Muscle of leg (tissue), 11 donors: ENCODE data around the gene EPX. TPM values are rescaled to one million over a fixed set of nuclear protein-coding genes. Genes with fewer than 3 reads are reported as not detected.
A peak's percentile ranks its signal among the peaks of the same experiment; 100 is the strongest.

ENCODE experiments used
- DNase-seq: peaks from one replicate; pipeline ENCODE4 v3.0.0; 2013
- H3K27ac ChIP-seq: one replicate; pipeline ENCODE4 v1.5.1; 2013; ENCODE audit warnings: mild to moderate bottlenecking, low read length, control low read depth
- H3K27me3 ChIP-seq: one replicate; pipeline ENCODE4 v1.6.1; 2013; ENCODE audit warnings: low read length; ENCODE audit not compliant: control insufficient read depth, insufficient read depth
- H3K36me3 ChIP-seq: one replicate; pipeline ENCODE4 v1.6.1; 2013; ENCODE audit warnings: low read length; ENCODE audit not compliant: control insufficient read depth, insufficient read depth
- H3K4me1 ChIP-seq: one replicate; pipeline ENCODE4 v1.6.1; 2013; ENCODE audit warnings: low read length; ENCODE audit not compliant: control insufficient read depth, insufficient read depth
- H3K4me3 ChIP-seq: one replicate; pipeline ENCODE4 v1.5.1; 2013; ENCODE audit warnings: low read length, control low read depth
- H3K9me3 ChIP-seq: replicated peaks from 2 replicates; pipeline ENCODE4 v1.6.1; 2013; ENCODE audit warnings: low read depth, low read length; ENCODE audit not compliant: control insufficient read depth
- WGBS: methylation state at CpG from one replicate; pipeline ENCODE4 v1.1.5; 2013; ENCODE audit warnings: missing lambda C conversion rate; ENCODE audit not compliant: insufficient coverage; 5-methylcytosine and 5-hydroxymethylcytosine counted together
- polyA plus RNA-seq, 8 donors: library from polyadenylated mRNA; unstranded; fragments of 120-200 nt; gene quantifications; one replicate each; pipeline versions ENCODE4 v1.2.1 to v1.2.3, GENCODE V29; 2013; ENCODE audit warnings: inconsistent platforms in 1 of 8, low replicate concordance in 1 of 8; ENCODE audit not compliant: insufficient read length in 8 of 8, insufficient read depth in 1 of 8
- total RNA-seq: library from RNA; stranded (reverse); fragments of 120-200 nt; gene quantifications from one replicate; pipeline ENCODE4 v1.2.4, GENCODE V29; 2013

EPX gene
- total and polyA plus RNA-seq, 9 donors = 0.09 to 1.0 (median 0.35) TPM

- Histone ChIP-seq H3K4me1 (no peaks in the 10 kb centered on the region), H3K9me3 (no peaks in the 10 kb centered on the region), H3K27me3 (no peaks in the 10 kb centered on the region), H3K4me3 (no peak overlapping the region), H3K27ac (no peak overlapping the region), H3K36me3 (no peaks in the 10 kb centered on the region)
- WGBS = 42% methylated on average over 14 of the region's 14 CpGs
- peak; percentile 22 for DNase-seq
These were observed 7.6 kb downstream of the EPX start for GRCh38 chr17:58200024-58200633.

- H3K9me3 ChIP-seq = no peaks in the 10 kb centered on the region
- DNase-seq = no peak
These were observed 10.3 kb downstream of the EPX start for GRCh38 chr17:58202859-58203258.

GRCh38 chr17:58204796-58205195 lies 12.3 kb downstream of the EPX start:
- Histone ChIP-seq H3K27me3 (no peaks in the 10 kb centered on the region), H3K9me3 (no peaks in the 10 kb centered on the region), H3K4me3 (no peak overlapping the region), H3K27ac (no peak overlapping the region), H3K36me3 (peaks cover 40% of the 10 kb centered on the region), H3K4me1 (no peaks in the 10 kb centered on the region)
- 58% methylated on average over 3 of the region's 5 CpGs for WGBS
- no peak for DNase-seq

More at GRCh38 chr17:58202859-58203258, 10.3 kb downstream of the EPX start:
- Histone ChIP-seq H3K27ac (no peak overlapping the region), H3K4me3 (no peak overlapping the region), H3K4me1 (no peaks in the 10 kb centered on the region), H3K36me3 (peaks cover 26% of the 10 kb centered on the region), H3K27me3 (no peaks in the 10 kb centered on the region)
- 70% methylated on average over 5 of the region's 7 CpGs for WGBS

GRCh38 chr17:58205936-58206335 lies 13.4 kb downstream of the EPX start:
- no peaks in the 10 kb centered on the region for H3K9me3 ChIP-seq
- H3K4me3 ChIP-seq = no peak overlapping the region
- H3K27me3 ChIP-seq = no peaks in the 10 kb centered on the region
- H3K4me1 ChIP-seq = no peaks in the 10 kb centered on the region
- peaks cover 51% of the 10 kb centered on the region for H3K36me3 ChIP-seq
- no peak overlapping the region for H3K27ac ChIP-seq
- WGBS = 88% methylated on average over 6 of the region's 11 CpGs
- DNase-seq = no peak

- 87% methylated on average over 3 of the region's 3 CpGs for WGBS
- no peaks in the 10 kb centered on the region for H3K9me3 ChIP-seq
These were observed 14.9 kb downstream of the EPX start for GRCh38 chr17:58207451-58207850.

GRCh38 chr17:58208344-58208743 lies 15.8 kb downstream of the EPX start:
- WGBS = 93% methylated on average over 2 of the region's 5 CpGs
- Histone ChIP-seq H3K4me1 (no peaks in the 10 kb centered on the region), H3K4me3 (no peak overlapping the region), H3K36me3 (peaks cover 62% of the 10 kb centered on the region), H3K27ac (no peak overlapping the region), H3K9me3 (no peaks in the 10 kb centered on the region), H3K27me3 (no peaks in the 10 kb centered on the region)
- no peak for DNase-seq

More at GRCh38 chr17:58207451-58207850, 14.9 kb downstream of the EPX start:
- H3K36me3 ChIP-seq = peaks cover 54% of the 10 kb centered on the region
- no peak overlapping the region for H3K4me3 ChIP-seq
- no peak for DNase-seq
- H3K27ac ChIP-seq = no peak overlapping the region
- no peaks in the 10 kb centered on the region for H3K27me3 ChIP-seq
- H3K4me1 ChIP-seq = no peaks in the 10 kb centered on the region

GRCh38 chr17:58210922-58211321 lies 18.4 kb downstream of the EPX start:
- WGBS = no CpG with 5 or more reads among the region's 5 CpGs
- DNase-seq = no peak
- no peaks in the 10 kb centered on the region for H3K9me3 ChIP-seq

GRCh38 chr17:58215685-58216084 lies 23.2 kb downstream of the EPX start:
- Histone ChIP-seq H3K4me1 (peaks cover 9% of the 10 kb centered on the region), H3K27ac (no peak overlapping the region), H3K27me3 (no peaks in the 10 kb centered on the region), H3K9me3 (no peaks in the 10 kb centered on the region), H3K36me3 (peaks cover 26% of the 10 kb centered on the region), H3K4me3 (no peak overlapping the region)
- DNase-seq = no peak

More at GRCh38 chr17:58210922-58211321, 18.4 kb downstream of the EPX start:
- no peaks in the 10 kb centered on the region for H3K4me1 ChIP-seq
- H3K27ac ChIP-seq = no peak overlapping the region
- H3K27me3 ChIP-seq = no peaks in the 10 kb centered on the region
- peaks cover 66% of the 10 kb centered on the region for H3K36me3 ChIP-seq
- H3K4me3 ChIP-seq = no peak overlapping the region

- peaks cover 18% of the 10 kb centered on the region for H3K36me3 ChIP-seq
- no peak overlapping the region for H3K4me3 ChIP-seq
- no peak for DNase-seq
- H3K4me1 ChIP-seq = peaks cover 9% of the 10 kb centered on the region
- 95% methylated on average over 2 of the region's 3 CpGs for WGBS
- no peaks in the 10 kb centered on the region for H3K27me3 ChIP-seq
- no peaks in the 10 kb centered on the region for H3K9me3 ChIP-seq
- no peak overlapping the region for H3K27ac ChIP-seq
These were observed 25.2 kb downstream of the EPX start for GRCh38 chr17:58217766-58218165.

- Histone ChIP-seq H3K36me3 (peaks cover 4% of the 10 kb centered on the region), H3K9me3 (no peaks in the 10 kb centered on the region), H3K4me1 (peaks cover 9% of the 10 kb centered on the region), H3K27ac (peak within 1 kb of the TSS; percentile 92), H3K27me3 (no peaks in the 10 kb centered on the region), H3K4me3 (peak within 1 kb of the TSS; percentile 60)
- WGBS = under 1% methylated on average over 51 of the region's 56 CpGs
- peak; percentile 97 for DNase-seq
These were observed 26.7 kb downstream of the EPX start, which contains the start of gene MKS1 for GRCh38 chr17:58219007-58219788. MKS1 (minus strand) TSS chr17:58219255; CDS start chr17:58219230, 25 bp downstream.
